OCI-LY3 (cell line): ENCODE data around the gene ASTN2.

ENCODE experiments used
- EZH2phosphoT487 ChIP-seq: fragments of 200-600 bp; shearing (Covaris generic); IDR thresholded peaks from 2 replicates; pipeline ENCODE4 v1.6.1; 2018; ENCODE audit warnings: antibody characterized with exemption, mixed run types, low read depth
- TF ChIP-seq, protein P1 (sequence below): fragments of 200-600, 300-600 bp; sonication (generic); IDR thresholded peaks from 2 replicates; pipeline ENCODE4 v1.5.1; 2014; ENCODE audit warnings: antibody characterized with exemption, low read length, low read depth

- TF ChIP-seq, protein P1, sequence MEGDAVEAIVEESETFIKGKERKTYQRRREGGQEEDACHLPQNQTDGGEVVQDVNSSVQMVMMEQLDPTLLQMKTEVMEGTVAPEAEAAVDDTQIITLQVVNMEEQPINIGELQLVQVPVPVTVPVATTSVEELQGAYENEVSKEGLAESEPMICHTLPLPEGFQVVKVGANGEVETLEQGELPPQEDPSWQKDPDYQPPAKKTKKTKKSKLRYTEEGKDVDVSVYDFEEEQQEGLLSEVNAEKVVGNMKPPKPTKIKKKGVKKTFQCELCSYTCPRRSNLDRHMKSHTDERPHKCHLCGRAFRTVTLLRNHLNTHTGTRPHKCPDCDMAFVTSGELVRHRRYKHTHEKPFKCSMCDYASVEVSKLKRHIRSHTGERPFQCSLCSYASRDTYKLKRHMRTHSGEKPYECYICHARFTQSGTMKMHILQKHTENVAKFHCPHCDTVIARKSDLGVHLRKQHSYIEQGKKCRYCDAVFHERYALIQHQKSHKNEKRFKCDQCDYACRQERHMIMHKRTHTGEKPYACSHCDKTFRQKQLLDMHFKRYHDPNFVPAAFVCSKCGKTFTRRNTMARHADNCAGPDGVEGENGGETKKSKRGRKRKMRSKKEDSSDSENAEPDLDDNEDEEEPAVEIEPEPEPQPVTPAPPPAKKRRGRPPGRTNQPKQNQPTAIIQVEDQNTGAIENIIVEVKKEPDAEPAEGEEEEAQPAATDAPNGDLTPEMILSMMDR: peak; percentile 39
- TF ChIP-seq EZH2phosphoT487: no peak
Measured at GRCh38 chr9:117247266-117247665, 167.6 kb downstream of the ASTN2 start.
